Fibroblast of peridontal ligament (primary cell): Measurements from ENCODE around the gene NFATC2.

ENCODE experiments used
- DNase-seq: peaks from one replicate; pipeline ENCODE4 v3.0.0-alpha.2; 2010; ENCODE audit errors: extremely low read depth

The NFATC2 gene

GRCh38 chr20:51337126-51337805 is 205.3 kb downstream of the NFATC2 start:
- no peak for DNase-seq
